ENCODE data around the gene PCSK2. TPM values are rescaled to one million over a fixed set of nuclear protein-coding genes. Genes with fewer than 3 reads are reported as not detected.

The PCSK2 gene
- total and polyA plus RNA-seq, 4 donors = 0.13 to 2.2 TPM; not detected in 2

DNA sequence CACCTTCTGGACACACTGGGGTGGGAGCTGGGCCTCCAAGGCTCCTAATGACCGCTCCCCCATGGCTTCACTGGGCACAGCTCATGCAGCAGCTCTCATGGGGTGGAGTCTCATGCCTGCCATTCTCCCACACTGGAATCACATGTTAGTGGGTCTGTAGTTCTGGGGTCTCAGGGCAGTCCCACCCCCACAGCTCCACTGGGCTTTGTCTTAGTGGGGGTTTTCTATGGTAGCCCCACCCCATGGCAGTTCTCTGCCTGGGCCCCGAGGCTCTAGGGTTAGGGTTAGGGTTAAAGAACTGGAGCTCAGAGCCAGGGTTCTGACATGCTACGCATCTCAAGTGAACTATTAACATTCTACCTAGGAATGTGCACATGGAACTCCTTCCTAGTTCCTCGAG is 139.0 kb downstream of the PCSK2 start:
- no peak overlapping the region for H3K4me3 ChIP-seq (ENCODE audit: low read length in 2 of 2)
- 79 to 84% methylated on average over 4 of the region's 4 CpGs for WGBS, 2 donors
- H3K36me3 ChIP-seq (ENCODE audit: control insufficient read depth in 1 of 2, insufficient read depth in 2 of 2, low read length in 1 of 2) = no peaks in the 10 kb centered on the region
- no peaks in the 10 kb centered on the region for H3K4me1 ChIP-seq (ENCODE audit: control insufficient read depth in 1 of 2, insufficient read depth in 2 of 2, low read length in 2 of 2)
- DNase-seq (no peak), ATAC-seq (ENCODE audit: low FRiP score) (peak; percentile 38)
- intact Hi-C loops (cut with DNase I) = no loop called here
- H3K27ac ChIP-seq (ENCODE audit: low read depth in 1 of 2, low read length in 2 of 2) = no peak overlapping the region
- H3K27me3 ChIP-seq (ENCODE audit: control insufficient read depth in 1 of 2, insufficient read depth in 2 of 2, low read length in 1 of 2) = no peaks in the 10 kb centered on the region
- no peaks in the 10 kb centered on the region for H3K9me3 ChIP-seq (ENCODE audit: control insufficient read depth, low read length)

GRCh38 chr20:17369506-17369905 is 142.7 kb downstream of the PCSK2 start:
- 77 to 80% methylated on average over 2 of the region's 2 CpGs for WGBS, 2 donors
- Histone ChIP-seq H3K27me3 (ENCODE audit: control insufficient read depth in 1 of 2, insufficient read depth in 2 of 2, low read length in 1 of 2) (no peaks in the 10 kb centered on the region), H3K4me3 (ENCODE audit: low read length in 2 of 2) (no peak overlapping the region), H3K27ac (ENCODE audit: low read depth in 1 of 2, low read length in 2 of 2) (no peak overlapping the region), H3K4me1 (ENCODE audit: control insufficient read depth in 1 of 2, insufficient read depth in 2 of 2, low read length in 2 of 2) (no peaks in the 10 kb centered on the region), H3K36me3 (ENCODE audit: control insufficient read depth in 1 of 2, insufficient read depth in 2 of 2, low read length in 1 of 2) (no peaks in the 10 kb centered on the region), H3K9me3 (ENCODE audit: control insufficient read depth, low read length) (no peaks in the 10 kb centered on the region)
- ATAC-seq (ENCODE audit: low FRiP score) = no peak
- no peak for DNase-seq
- intact Hi-C loops (cut with DNase I) = no loop called here

DNA sequence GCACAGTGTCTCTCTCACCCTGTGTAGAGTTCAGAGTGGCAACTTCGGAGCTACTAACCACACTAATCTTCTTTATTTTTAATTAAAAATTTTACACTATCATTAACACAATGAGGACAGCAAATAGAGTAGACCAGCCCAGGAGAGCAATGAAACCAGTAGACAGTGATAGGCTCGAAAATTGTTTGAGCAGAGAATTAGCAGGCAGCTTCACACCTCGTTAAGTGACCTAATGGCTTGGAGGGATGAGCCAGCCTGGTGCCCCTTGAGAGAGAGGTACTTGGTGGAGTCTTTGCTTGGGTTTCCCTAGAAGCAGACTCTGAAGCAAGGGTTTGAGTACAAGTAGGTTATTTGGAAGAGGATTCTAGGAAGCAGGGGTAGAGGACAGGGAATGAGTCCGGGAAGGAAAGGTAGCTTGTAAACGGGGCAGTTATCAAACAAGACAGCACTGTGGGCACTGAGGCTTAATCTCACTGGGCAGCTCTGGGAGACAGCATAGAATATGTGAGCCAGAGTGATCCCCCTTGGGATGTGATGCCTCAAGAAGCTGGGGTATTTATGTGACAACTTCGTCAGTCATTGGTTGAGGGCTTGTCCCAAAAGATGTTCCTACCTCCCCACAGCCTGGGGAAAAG is 146.1 kb downstream of the PCSK2 start:
- peaks cover 2% of the 10 kb centered on the region for H3K9me3 ChIP-seq (ENCODE audit: control insufficient read depth, low read length)
- H3K4me3 ChIP-seq (ENCODE audit: low read length in 2 of 2) = no peak overlapping the region
- H3K4me1 ChIP-seq (ENCODE audit: control insufficient read depth in 1 of 2, insufficient read depth in 2 of 2, low read length in 2 of 2) = no peaks in the 10 kb centered on the region
- ATAC-seq (ENCODE audit: low FRiP score) = no peak
- no peaks in the 10 kb centered on the region for H3K36me3 ChIP-seq (ENCODE audit: control insufficient read depth in 1 of 2, insufficient read depth in 2 of 2, low read length in 1 of 2)
- intact Hi-C loops (cut with DNase I) = no loop called here
- no peaks in the 10 kb centered on the region for H3K27me3 ChIP-seq (ENCODE audit: control insufficient read depth in 1 of 2, insufficient read depth in 2 of 2, low read length in 1 of 2)
- no peak overlapping the region for H3K27ac ChIP-seq (ENCODE audit: low read depth in 1 of 2, low read length in 2 of 2)
- 61 to 73% methylated on average over 6 of the region's 6 CpGs for WGBS, 2 donors
- no peak for DNase-seq

DNA sequence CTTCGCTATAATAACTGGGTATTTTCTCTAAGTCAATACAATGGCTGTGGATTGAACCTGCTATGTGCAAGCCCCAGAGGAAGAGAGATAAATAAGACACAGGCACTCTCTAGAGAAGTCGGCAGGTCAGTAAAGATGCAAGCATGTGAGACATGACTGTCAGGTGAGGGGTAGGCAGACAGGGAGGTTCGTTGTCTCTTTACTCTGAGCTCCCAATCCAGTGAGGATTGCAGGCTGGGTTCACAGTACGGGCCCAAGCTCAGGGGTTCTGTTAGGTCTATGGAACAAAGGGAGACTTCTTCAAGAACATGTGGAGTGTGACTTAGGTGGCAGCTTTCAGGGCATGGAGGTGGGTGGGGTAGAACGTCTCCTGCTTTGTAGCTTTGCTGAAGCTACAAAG is 147.2 kb downstream of the PCSK2 start:
- Histone ChIP-seq H3K27me3 (ENCODE audit: control insufficient read depth in 1 of 2, insufficient read depth in 2 of 2, low read length in 1 of 2) (no peaks in the 10 kb centered on the region), H3K36me3 (ENCODE audit: control insufficient read depth in 1 of 2, insufficient read depth in 2 of 2, low read length in 1 of 2) (no peaks in the 10 kb centered on the region), H3K27ac (ENCODE audit: low read depth in 1 of 2, low read length in 2 of 2) (no peak overlapping the region), H3K4me3 (ENCODE audit: low read length in 2 of 2) (no peak overlapping the region), H3K4me1 (ENCODE audit: control insufficient read depth in 1 of 2, insufficient read depth in 2 of 2, low read length in 2 of 2) (no peaks in the 10 kb centered on the region), H3K9me3 (ENCODE audit: control insufficient read depth, low read length) (peaks cover 2% of the 10 kb centered on the region)
- DNase-seq = no peak
- no peak for ATAC-seq (ENCODE audit: low FRiP score)
- intact Hi-C loops (cut with DNase I) = no loop called here
- 80 to 85% methylated on average over 5 of the region's 5 CpGs for WGBS, 2 donors

- ATAC-seq (ENCODE audit: low FRiP score) (no peak), DNase-seq (no peak)
- WGBS, 2 donors = 73 to 76% methylated on average over 5 of the region's 5 CpGs
Measured at GRCh38 chr20:17376031-17376430, 149.2 kb downstream of the PCSK2 start.

GRCh38 chr20:17377231-17377630 is 150.4 kb downstream of the PCSK2 start:
- no peaks in the 10 kb centered on the region for H3K4me1 ChIP-seq (ENCODE audit: control insufficient read depth in 1 of 2, insufficient read depth in 2 of 2, low read length in 2 of 2)
- H3K36me3 ChIP-seq (ENCODE audit: control insufficient read depth in 1 of 2, insufficient read depth in 2 of 2, low read length in 1 of 2) = no peaks in the 10 kb centered on the region
- DNase-seq (no peak), ATAC-seq (ENCODE audit: low FRiP score) (no peak)
- no peak overlapping the region for H3K4me3 ChIP-seq (ENCODE audit: low read length in 2 of 2)
- 63 to 72% methylated on average over 3 of the region's 3 CpGs for WGBS, 2 donors
- intact Hi-C loops (cut with DNase I) = no loop called here
- peaks cover 0 to 3% of the 10 kb centered on the region in 2 donors for H3K27me3 ChIP-seq (ENCODE audit: control insufficient read depth in 1 of 2, insufficient read depth in 2 of 2, low read length in 1 of 2)
- H3K9me3 ChIP-seq (ENCODE audit: control insufficient read depth, low read length) = peaks cover 2% of the 10 kb centered on the region
- no peak overlapping the region for H3K27ac ChIP-seq (ENCODE audit: low read depth in 1 of 2, low read length in 2 of 2)

More at GRCh38 chr20:17376031-17376430, 149.2 kb downstream of the PCSK2 start:
- Histone ChIP-seq H3K9me3 (ENCODE audit: control insufficient read depth, low read length) (peaks cover 2% of the 10 kb centered on the region), H3K27ac (ENCODE audit: low read depth in 1 of 2, low read length in 2 of 2) (no peak overlapping the region), H3K36me3 (ENCODE audit: control insufficient read depth in 1 of 2, insufficient read depth in 2 of 2, low read length in 1 of 2) (no peaks in the 10 kb centered on the region), H3K4me1 (ENCODE audit: control insufficient read depth in 1 of 2, insufficient read depth in 2 of 2, low read length in 2 of 2) (no peaks in the 10 kb centered on the region), H3K4me3 (ENCODE audit: low read length in 2 of 2) (no peak overlapping the region), H3K27me3 (ENCODE audit: control insufficient read depth in 1 of 2, insufficient read depth in 2 of 2, low read length in 1 of 2) (peaks cover 0 to 3% of the 10 kb centered on the region in 2 donors)
- intact Hi-C loops (cut with DNase I) = no loop called here

DNA sequence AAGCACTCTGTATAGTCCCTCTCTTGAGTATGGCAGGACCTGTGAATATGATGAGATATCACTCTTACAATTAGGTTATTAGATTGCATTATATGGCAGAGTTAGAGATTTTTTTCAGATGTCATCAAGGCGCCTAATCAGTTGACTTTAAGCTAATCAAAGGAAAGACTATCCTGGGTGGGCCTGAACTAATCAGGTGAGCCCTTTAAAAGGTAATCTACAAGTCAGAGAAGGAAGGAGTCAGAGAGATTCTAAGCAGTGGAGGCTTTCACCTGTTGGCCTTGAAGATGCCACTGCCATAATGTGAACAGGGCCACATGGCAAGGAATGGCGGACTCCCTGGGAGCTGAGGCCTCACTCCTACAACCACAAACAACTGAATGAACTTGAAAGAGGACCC is 152.8 kb downstream of the PCSK2 start:
- Histone ChIP-seq H3K9me3 (ENCODE audit: control insufficient read depth, low read length) (peaks cover 2% of the 10 kb centered on the region), H3K27me3 (ENCODE audit: control insufficient read depth in 1 of 2, insufficient read depth in 2 of 2, low read length in 1 of 2) (peaks cover 0 to 3% of the 10 kb centered on the region in 2 donors), H3K4me1 (ENCODE audit: control insufficient read depth in 1 of 2, insufficient read depth in 2 of 2, low read length in 2 of 2) (no peaks in the 10 kb centered on the region), H3K36me3 (ENCODE audit: control insufficient read depth in 1 of 2, insufficient read depth in 2 of 2, low read length in 1 of 2) (no peaks in the 10 kb centered on the region), H3K4me3 (ENCODE audit: low read length in 2 of 2) (no peak overlapping the region), H3K27ac (ENCODE audit: low read depth in 1 of 2, low read length in 2 of 2) (no peak overlapping the region)
- DNase-seq = no peak
- ATAC-seq (ENCODE audit: low FRiP score) = no peak
- intact Hi-C loops (cut with DNase I) = no loop called here
- 86 to 100% methylated on average over 2 of the region's 2 CpGs for WGBS, 2 donors

DNA sequence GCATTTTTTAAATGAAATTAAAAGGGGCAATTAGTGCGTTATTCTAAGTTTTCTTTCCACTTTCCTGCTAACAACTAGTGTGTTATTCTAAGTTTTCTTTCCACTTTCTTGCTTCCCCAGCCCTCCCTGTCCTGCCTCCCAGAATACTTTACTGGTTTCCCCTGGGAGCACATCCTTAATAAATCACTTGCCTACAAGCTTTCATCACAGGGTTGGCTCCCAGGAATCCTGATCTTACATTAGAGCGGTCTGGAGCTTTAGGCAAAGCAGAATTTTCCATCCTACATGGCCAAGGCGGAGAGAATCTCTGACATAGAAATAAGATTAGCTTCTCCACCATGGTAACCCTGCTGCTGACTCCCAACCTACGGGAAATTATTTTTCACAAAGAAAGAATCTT is 154.0 kb downstream of the PCSK2 start:
- WGBS, 2 donors = 14 to 18% methylated on average over 4 of the region's 4 CpGs

GRCh38 chr20:17381724-17382123 is 154.9 kb downstream of the PCSK2 start:
- no peaks in the 10 kb centered on the region for H3K9me3 ChIP-seq (ENCODE audit: control insufficient read depth, low read length)
- H3K4me1 ChIP-seq (ENCODE audit: control insufficient read depth in 1 of 2, insufficient read depth in 2 of 2, low read length in 2 of 2) = no peaks in the 10 kb centered on the region
- DNase-seq = no peak
- 83 to 88% methylated on average over 4 of the region's 4 CpGs for WGBS, 2 donors
- H3K4me3 ChIP-seq (ENCODE audit: low read length in 2 of 2) = no peak overlapping the region
- H3K27ac ChIP-seq (ENCODE audit: low read depth in 1 of 2, low read length in 2 of 2) = no peak overlapping the region
- no peaks in the 10 kb centered on the region for H3K36me3 ChIP-seq (ENCODE audit: control insufficient read depth in 1 of 2, insufficient read depth in 2 of 2, low read length in 1 of 2)
- intact Hi-C loops (cut with DNase I) = no loop called here
- peaks cover 0 to 3% of the 10 kb centered on the region in 2 donors for H3K27me3 ChIP-seq (ENCODE audit: control insufficient read depth in 1 of 2, insufficient read depth in 2 of 2, low read length in 1 of 2)
- no peak for ATAC-seq (ENCODE audit: low FRiP score)

More for the DNA sequence above, 154.0 kb downstream of the PCSK2 start:
- intact Hi-C loops (cut with DNase I) = no loop called here
- H3K27ac ChIP-seq (ENCODE audit: low read depth in 1 of 2, low read length in 2 of 2) = no peak overlapping the region
- no peak overlapping the region for H3K4me3 ChIP-seq (ENCODE audit: low read length in 2 of 2)
- H3K27me3 ChIP-seq (ENCODE audit: control insufficient read depth in 1 of 2, insufficient read depth in 2 of 2, low read length in 1 of 2) = peaks cover 0 to 3% of the 10 kb centered on the region in 2 donors
- H3K9me3 ChIP-seq (ENCODE audit: control insufficient read depth, low read length) = peaks cover 2% of the 10 kb centered on the region
- H3K36me3 ChIP-seq (ENCODE audit: control insufficient read depth in 1 of 2, insufficient read depth in 2 of 2, low read length in 1 of 2) = no peaks in the 10 kb centered on the region
- DNase-seq (no peak), ATAC-seq (ENCODE audit: low FRiP score) (no peak)
- H3K4me1 ChIP-seq (ENCODE audit: control insufficient read depth in 1 of 2, insufficient read depth in 2 of 2, low read length in 2 of 2) = no peaks in the 10 kb centered on the region
